ENCODE measurements around the gene AFAP1.

The AFAP1 gene

DNA sequence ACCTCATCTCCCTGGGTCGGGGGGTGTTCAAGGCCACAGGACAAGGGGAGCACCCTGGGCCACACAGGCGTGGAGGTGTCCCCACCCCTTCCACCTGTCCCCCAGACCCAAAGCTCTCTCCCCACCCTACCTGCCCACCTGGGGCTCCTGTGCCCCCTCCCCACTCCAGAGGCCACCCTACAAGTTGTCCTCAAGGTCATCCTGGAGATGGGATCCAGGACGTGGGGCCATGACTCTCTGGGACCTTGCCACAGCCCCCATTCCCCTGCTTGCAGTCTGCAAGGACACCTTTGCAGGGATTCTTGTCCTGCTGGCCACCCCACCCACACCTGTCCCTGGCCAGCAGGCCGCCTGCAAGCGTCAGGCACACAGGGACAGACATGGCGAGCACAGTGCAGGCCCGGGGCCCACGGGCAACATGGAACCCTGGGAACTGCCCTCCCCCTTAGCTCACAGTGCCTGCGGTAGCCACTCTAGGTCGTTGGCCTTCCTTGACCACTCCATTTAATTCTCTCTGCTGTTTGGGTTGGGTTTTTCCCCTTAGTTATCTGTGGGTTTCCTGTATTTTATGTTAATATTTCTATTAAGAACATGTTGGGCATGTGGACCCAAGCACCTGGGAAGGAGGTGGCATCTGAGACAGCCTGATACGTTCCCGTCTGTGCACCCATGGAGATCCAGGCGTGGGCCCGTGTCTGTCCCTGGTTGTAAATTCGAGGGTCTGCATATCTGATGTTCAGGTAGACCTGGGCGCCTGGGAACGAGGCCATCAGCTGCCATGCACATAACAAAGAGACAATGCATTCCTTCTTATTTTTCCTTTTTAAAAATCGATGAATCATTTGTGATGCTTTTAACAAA, 197.5 kb downstream of the AFAP1 start:
- TF ChIP-seq FOXP2 (optimal IDR thresholded peaks at IDR 0.05; ENCODE audit: borderline replicate concordance, extremely low read depth, extremely low read length, insufficient read depth), result no peak
- TF ChIP-seq TAF1 (IDR thresholded peaks at IDR 0.05; ENCODE audit: borderline replicate concordance, insufficient read depth, low read length), result no peak
- TF ChIP-seq, protein P1, sequence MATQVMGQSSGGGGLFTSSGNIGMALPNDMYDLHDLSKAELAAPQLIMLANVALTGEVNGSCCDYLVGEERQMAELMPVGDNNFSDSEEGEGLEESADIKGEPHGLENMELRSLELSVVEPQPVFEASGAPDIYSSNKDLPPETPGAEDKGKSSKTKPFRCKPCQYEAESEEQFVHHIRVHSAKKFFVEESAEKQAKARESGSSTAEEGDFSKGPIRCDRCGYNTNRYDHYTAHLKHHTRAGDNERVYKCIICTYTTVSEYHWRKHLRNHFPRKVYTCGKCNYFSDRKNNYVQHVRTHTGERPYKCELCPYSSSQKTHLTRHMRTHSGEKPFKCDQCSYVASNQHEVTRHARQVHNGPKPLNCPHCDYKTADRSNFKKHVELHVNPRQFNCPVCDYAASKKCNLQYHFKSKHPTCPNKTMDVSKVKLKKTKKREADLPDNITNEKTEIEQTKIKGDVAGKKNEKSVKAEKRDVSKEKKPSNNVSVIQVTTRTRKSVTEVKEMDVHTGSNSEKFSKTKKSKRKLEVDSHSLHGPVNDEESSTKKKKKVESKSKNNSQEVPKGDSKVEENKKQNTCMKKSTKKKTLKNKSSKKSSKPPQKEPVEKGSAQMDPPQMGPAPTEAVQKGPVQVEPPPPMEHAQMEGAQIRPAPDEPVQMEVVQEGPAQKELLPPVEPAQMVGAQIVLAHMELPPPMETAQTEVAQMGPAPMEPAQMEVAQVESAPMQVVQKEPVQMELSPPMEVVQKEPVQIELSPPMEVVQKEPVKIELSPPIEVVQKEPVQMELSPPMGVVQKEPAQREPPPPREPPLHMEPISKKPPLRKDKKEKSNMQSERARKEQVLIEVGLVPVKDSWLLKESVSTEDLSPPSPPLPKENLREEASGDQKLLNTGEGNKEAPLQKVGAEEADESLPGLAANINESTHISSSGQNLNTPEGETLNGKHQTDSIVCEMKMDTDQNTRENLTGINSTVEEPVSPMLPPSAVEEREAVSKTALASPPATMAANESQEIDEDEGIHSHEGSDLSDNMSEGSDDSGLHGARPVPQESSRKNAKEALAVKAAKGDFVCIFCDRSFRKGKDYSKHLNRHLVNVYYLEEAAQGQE (IDR thresholded peaks at IDR 0.05; ENCODE audit: insufficient read depth in 1 of 2, low read depth in 2 of 2, low read length in 2 of 2), result no peak
- TF ChIP-seq POLR2AphosphoS5 (IDR thresholded peaks at IDR 0.05; ENCODE audit: low read depth, low read length), result no peak
- no peak for TF ChIP-seq SIN3A (IDR thresholded peaks at IDR 0.05; ENCODE audit: borderline replicate concordance, insufficient read depth, low read length)

DNA sequence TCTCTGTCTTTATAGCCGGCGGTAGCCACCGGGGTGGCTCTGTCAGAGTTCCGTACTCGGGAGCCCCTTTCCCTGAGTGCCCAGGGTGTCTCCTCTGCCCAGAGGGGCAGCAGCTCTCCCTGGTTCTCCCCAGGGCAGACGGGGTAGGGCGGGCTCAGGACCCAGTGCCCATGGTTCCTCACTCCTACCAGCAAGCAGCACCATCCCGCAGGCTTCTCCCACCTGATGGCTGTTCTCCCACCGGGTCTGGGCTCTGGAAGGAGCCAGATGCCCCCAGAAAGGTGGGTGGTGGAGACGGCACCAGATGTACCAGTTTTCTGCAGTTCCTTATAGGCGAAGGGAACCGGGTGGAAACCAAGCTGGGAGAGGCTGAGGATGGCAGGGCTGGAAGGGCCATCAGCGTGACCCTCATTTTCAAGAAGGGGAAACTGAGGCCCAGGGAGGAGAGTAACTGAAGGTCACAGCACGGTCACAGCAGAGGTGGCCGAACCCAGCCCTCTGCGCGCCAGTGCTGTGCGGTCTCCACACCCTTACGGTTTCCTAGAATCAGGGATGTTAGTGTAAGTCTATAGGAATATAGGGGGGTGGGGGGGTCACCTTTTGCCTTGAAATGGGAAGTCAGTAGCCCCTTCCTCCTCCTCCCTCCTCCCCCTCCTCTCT, 198.7 kb downstream of the AFAP1 start:
- TF ChIP-seq POLR2AphosphoS5 (IDR thresholded peaks at IDR 0.05; ENCODE audit: low read depth, low read length) (no peak), TAF1 (IDR thresholded peaks at IDR 0.05; ENCODE audit: borderline replicate concordance, insufficient read depth, low read length) (no peak), FOXP2 (optimal IDR thresholded peaks at IDR 0.05; ENCODE audit: borderline replicate concordance, extremely low read depth, extremely low read length, insufficient read depth) (no peak), SIN3A (IDR thresholded peaks at IDR 0.05; ENCODE audit: borderline replicate concordance, insufficient read depth, low read length) (no peak)
- TF ChIP-seq, protein P1 (IDR thresholded peaks at IDR 0.05; ENCODE audit: insufficient read depth in 1 of 2, low read depth in 2 of 2, low read length in 2 of 2), result no peak

DNA sequence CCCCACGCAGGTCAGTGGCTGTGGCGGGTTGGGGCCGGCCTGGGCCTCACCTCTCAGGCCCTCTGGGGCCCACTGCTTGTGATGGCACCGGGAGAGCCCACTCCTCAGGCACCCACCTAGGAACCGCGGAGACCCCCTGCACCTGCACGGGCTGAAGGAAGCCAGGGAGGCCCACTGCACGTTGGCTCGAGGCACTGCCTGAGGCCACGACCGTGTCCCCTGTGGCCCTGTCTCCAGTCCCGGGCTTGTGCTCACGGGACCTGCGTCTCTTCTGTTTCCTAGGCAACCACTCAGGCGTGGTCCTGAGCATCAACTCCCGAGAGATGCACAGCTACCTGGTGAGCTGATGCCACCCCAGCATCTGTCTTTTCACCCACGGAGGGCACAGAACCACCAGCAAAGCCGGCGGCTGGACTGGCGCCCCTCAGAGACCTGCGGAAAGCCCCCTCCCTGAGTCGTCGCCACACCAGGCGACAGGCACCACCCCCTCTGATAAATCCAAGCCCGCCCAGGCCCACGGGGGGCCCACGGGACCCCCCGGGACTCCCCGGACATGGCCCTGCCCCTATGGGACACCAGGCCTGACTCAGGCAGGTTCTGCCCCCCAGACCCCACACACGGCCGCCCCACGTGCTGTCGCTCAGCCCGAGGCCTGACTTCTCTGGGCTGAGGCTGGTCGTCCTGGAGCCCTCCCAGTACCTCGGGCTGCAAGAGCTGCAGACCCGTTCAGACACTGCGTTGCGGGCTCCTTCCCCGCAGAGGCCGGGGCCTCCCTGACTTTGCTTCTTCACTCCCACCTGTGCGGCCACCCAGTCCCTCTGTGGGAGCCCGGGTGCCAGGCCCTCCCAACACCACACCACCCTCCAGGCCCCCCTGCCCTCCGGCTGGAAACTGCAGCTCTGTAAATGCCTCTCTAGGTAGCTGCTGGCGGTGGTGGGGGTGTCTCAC, 199.5 kb downstream of the AFAP1 start:
- TF ChIP-seq SIN3A (IDR thresholded peaks at IDR 0.05; ENCODE audit: borderline replicate concordance, insufficient read depth, low read length) (no peak), TAF1 (IDR thresholded peaks at IDR 0.05; ENCODE audit: borderline replicate concordance, insufficient read depth, low read length) (no peak), POLR2AphosphoS5 (IDR thresholded peaks at IDR 0.05; ENCODE audit: low read depth, low read length) (no peak), FOXP2 (optimal IDR thresholded peaks at IDR 0.05; ENCODE audit: borderline replicate concordance, extremely low read depth, extremely low read length, insufficient read depth) (no peak)
- TF ChIP-seq, protein P1 (IDR thresholded peaks at IDR 0.05; ENCODE audit: insufficient read depth in 1 of 2, low read depth in 2 of 2, low read length in 2 of 2), result no peak

DNA sequence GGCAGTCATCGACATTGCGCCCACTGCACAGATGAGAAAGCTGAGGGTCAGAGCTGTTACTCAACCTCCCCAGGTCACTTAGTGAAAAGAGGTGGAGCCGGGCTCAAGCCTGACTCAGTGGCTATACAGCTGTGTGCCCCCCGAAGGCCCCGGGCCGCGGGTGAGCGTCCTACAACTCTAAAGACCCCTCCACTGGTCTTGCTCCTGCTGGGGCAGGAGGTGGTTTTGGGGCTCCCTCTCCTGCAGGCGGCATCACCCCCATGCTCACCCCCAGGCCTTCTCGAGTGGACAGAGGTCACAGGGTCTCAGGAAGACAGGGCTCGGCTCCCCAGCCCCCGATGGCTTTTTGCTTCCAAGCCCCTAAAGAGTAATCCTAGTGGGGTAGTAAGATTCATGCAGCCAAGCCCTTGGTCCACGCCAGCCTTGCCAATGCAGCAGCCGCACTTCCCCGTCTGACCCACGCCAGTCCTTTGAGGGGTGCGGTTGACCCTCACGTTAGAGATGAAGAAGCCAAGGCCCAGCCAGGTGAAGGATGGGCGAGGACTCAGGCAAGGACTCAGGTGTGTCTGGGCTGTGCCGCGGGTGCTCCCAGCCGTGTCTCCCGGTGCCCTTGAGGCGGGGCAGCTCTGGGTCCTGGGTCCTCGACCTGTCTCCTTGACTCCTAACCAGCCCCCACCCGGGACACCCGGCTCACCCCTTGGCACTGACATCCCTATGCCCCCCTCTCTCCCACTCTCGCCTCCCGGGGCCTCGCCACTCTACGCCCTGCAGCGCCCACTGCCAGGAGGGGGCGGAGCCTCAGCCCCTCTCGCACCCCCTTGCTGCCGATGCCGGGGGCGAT, 200.4 kb downstream of the AFAP1 start:
- no peak for TF ChIP-seq POLR2AphosphoS5 (IDR thresholded peaks at IDR 0.05; ENCODE audit: low read depth, low read length)
- TF ChIP-seq, protein P1 (IDR thresholded peaks at IDR 0.05; ENCODE audit: insufficient read depth in 1 of 2, low read depth in 2 of 2, low read length in 2 of 2), result no peak
- no peak for TF ChIP-seq SIN3A (IDR thresholded peaks at IDR 0.05; ENCODE audit: borderline replicate concordance, insufficient read depth, low read length)
- TF ChIP-seq FOXP2 (optimal IDR thresholded peaks at IDR 0.05; ENCODE audit: borderline replicate concordance, extremely low read depth, extremely low read length, insufficient read depth), result no peak
- TF ChIP-seq TAF1 (IDR thresholded peaks at IDR 0.05; ENCODE audit: borderline replicate concordance, insufficient read depth, low read length), result no peak

Data from PFSK-1 (cell line).